SK-N-SH treated with all-trans-retinoic acid at 6 μM for 48 hours (cell line): ENCODE measurements around the gene NUB1.

ENCODE experiments used
- ATAC-seq: fragments of 200-7000 bp; cut with Tn5 transposase; 3 replicates; pipeline ENCODE4 v1.9.1; 2020; ENCODE audit warnings: mild to moderate bottlenecking, moderate library complexity
- ARNTL ChIP-seq: fragments of 450-650 bp; formaldehyde crosslinking; IDR thresholded peaks from 2 replicates; pipeline ENCODE4 v1.5.0; 2020; ENCODE audit warnings: low read depth, mild to moderate bottlenecking, moderate library complexity, borderline replicate concordance
- BACH2 ChIP-seq: fragments of 250-450 bp; sonication (Bioruptor Pico); IDR thresholded peaks from 2 replicates; pipeline ENCODE4 v1.9.0; 2021; ENCODE audit warnings: mild to moderate bottlenecking, borderline replicate concordance
- CSDC2 ChIP-seq: fragments of 250-450 bp; sonication (Bioruptor Pico); IDR thresholded peaks from 2 replicates; pipeline ENCODE4 v1.5.0; 2020; ENCODE audit warnings: mild to moderate bottlenecking, moderate library complexity
- CSRNP3 ChIP-seq: fragments of 250-450 bp; sonication (Bioruptor Pico); IDR thresholded peaks from 2 replicates; pipeline ENCODE4 v1.5.1; 2021; ENCODE audit warnings: mild to moderate bottlenecking, moderate library complexity
- ESRRG ChIP-seq: fragments of 250-450 bp; sonication (Bioruptor Pico); IDR thresholded peaks from 2 replicates; pipeline ENCODE4 v1.6.1; 2021; ENCODE audit warnings: mild to moderate bottlenecking
- ISL1 ChIP-seq: fragments of 250-450 bp; sonication (Bioruptor Pico); IDR thresholded peaks from 2 replicates; pipeline ENCODE4 v2.1.2; 2022; ENCODE audit warnings: mild to moderate bottlenecking, moderate library complexity
- OSR1 ChIP-seq: fragments of 250-450 bp; sonication (Bioruptor Pico); IDR thresholded peaks from 2 replicates; pipeline ENCODE4 v1.8.0; 2022; ENCODE audit warnings: moderate library complexity, mild to moderate bottlenecking, inconsistent platforms
- PPARA ChIP-seq: fragments of 250-450 bp; sonication (Bioruptor Pico); IDR thresholded peaks from 2 replicates; pipeline ENCODE4 v1.5.0; 2020; ENCODE audit warnings: mild to moderate bottlenecking, borderline replicate concordance
- RARB ChIP-seq: fragments of 250-450 bp; sonication (Bioruptor Pico); IDR thresholded peaks from 2 replicates; pipeline ENCODE4 v1.8.0; 2021; ENCODE audit warnings: mild to moderate bottlenecking, moderate library complexity
- SNAI2 ChIP-seq: fragments of 250-450 bp; sonication (Bioruptor Pico); IDR thresholded peaks from 2 replicates; pipeline ENCODE4 v1.5.0; 2020; ENCODE audit warnings: mild to moderate bottlenecking, moderate library complexity
- TCF4 ChIP-seq: fragments of 250-450 bp; sonication (Bioruptor Pico); IDR thresholded peaks from 2 replicates; pipeline ENCODE4 v1.8.0; 2021; ENCODE audit warnings: mild to moderate bottlenecking, moderate library complexity, borderline replicate concordance
- TOX ChIP-seq: fragments of 250-450 bp; sonication (Bioruptor Pico); IDR thresholded peaks from 2 replicates; pipeline ENCODE4 v1.8.0; 2021; ENCODE audit warnings: mild to moderate bottlenecking, moderate library complexity, borderline replicate concordance
- TSHZ2 ChIP-seq: fragments of 250-450 bp; sonication (Bioruptor Pico); IDR thresholded peaks from 2 replicates; pipeline ENCODE4 v1.5.0; 2020; ENCODE audit warnings: mild to moderate bottlenecking, moderate library complexity
- ZNF565 ChIP-seq: fragments of 450-650 bp; formaldehyde crosslinking; conservative IDR thresholded peaks from 2 replicates; pipeline ENCODE4 v1.5.0; 2020; ENCODE audit warnings: low read depth, mild to moderate bottlenecking, moderate library complexity
- ZNF70 ChIP-seq: fragments of 450-650 bp; formaldehyde crosslinking; IDR thresholded peaks from 2 replicates; pipeline ENCODE4 v1.5.0; 2020; ENCODE audit warnings: mild to moderate bottlenecking, moderate library complexity
- ZNF8 ChIP-seq: fragments of 450-650 bp; formaldehyde crosslinking; IDR thresholded peaks from 2 replicates; pipeline ENCODE4 v1.5.0; 2020; ENCODE audit warnings: mild to moderate bottlenecking, moderate library complexity
- TF ChIP-seq, protein P1 (sequence below): fragments of 250-450 bp; sonication (Bioruptor Pico); IDR thresholded peaks from 2 replicates; pipeline ENCODE4 v1.8.0; 2021; ENCODE audit warnings: low read depth, mild to moderate bottlenecking, moderate library complexity, borderline replicate concordance
- TF ChIP-seq, protein P2 (sequence below): fragments of 250-450 bp; sonication (Bioruptor Pico); IDR thresholded peaks from 2 replicates; pipeline ENCODE4 v1.8.0; 2020; ENCODE audit warnings: mild to moderate bottlenecking, moderate library complexity, borderline replicate concordance
- TF ChIP-seq, protein P3 (sequence below): fragments of 250-450 bp; sonication (Bioruptor Pico); IDR thresholded peaks from 2 replicates; pipeline ENCODE4 v1.5.1; 2020; ENCODE audit warnings: low read depth, mild to moderate bottlenecking, moderate library complexity

NUB1 gene

GRCh38 chr7:151391358-151391730, 49.7 kb downstream of the NUB1 start:
- no peak for ATAC-seq
- TF ChIP-seq, protein P1, sequence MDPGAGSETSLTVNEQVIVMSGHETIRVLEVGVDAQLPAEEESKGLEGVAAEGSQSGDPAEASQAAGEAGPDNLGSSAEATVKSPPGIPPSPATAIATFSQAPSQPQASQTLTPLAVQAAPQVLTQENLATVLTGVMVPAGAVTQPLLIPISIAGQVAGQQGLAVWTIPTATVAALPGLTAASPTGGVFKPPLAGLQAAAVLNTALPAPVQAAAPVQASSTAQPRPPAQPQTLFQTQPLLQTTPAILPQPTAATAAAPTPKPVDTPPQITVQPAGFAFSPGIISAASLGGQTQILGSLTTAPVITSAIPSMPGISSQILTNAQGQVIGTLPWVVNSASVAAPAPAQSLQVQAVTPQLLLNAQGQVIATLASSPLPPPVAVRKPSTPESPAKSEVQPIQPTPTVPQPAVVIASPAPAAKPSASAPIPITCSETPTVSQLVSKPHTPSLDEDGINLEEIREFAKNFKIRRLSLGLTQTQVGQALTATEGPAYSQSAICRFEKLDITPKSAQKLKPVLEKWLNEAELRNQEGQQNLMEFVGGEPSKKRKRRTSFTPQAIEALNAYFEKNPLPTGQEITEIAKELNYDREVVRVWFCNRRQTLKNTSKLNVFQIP, result no peak
- TF ChIP-seq ZNF8 (CRISPR knock-in tag) (no peak), TOX (CRISPR knock-in tag) (no peak), CSRNP3 (CRISPR knock-in tag) (no peak)

GRCh38 chr7:151392002-151392401, 50.4 kb downstream of the NUB1 start:
- ATAC-seq, result no peak
- TF ChIP-seq ARNTL (CRISPR knock-in tag) (no peak), PPARA (CRISPR knock-in tag) (no peak), OSR1 (CRISPR knock-in tag) (no peak), ESRRG (CRISPR knock-in tag) (no peak), ZNF8 (CRISPR knock-in tag) (no peak), ZNF565 (CRISPR knock-in tag) (no peak), BACH2 (CRISPR knock-in tag) (no peak), RARB (CRISPR knock-in tag) (no peak), TCF4 (no peak), CSDC2 (no peak), TOX (CRISPR knock-in tag) (no peak), TSHZ2 (CRISPR knock-in tag) (no peak), ZNF70 (CRISPR knock-in tag) (no peak), ISL1 (CRISPR knock-in tag) (no peak), SNAI2 (CRISPR knock-in tag) (no peak)
- TF ChIP-seq, protein P2, sequence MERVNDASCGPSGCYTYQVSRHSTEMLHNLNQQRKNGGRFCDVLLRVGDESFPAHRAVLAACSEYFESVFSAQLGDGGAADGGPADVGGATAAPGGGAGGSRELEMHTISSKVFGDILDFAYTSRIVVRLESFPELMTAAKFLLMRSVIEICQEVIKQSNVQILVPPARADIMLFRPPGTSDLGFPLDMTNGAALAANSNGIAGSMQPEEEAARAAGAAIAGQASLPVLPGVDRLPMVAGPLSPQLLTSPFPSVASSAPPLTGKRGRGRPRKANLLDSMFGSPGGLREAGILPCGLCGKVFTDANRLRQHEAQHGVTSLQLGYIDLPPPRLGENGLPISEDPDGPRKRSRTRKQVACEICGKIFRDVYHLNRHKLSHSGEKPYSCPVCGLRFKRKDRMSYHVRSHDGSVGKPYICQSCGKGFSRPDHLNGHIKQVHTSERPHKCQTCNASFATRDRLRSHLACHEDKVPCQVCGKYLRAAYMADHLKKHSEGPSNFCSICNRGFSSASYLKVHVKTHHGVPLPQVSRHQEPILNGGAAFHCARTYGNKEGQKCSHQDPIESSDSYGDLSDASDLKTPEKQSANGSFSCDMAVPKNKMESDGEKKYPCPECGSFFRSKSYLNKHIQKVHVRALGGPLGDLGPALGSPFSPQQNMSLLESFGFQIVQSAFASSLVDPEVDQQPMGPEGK (CRISPR knock-in tag), result no peak
- TF ChIP-seq, protein P1, result no peak
- TF ChIP-seq, protein P3, sequence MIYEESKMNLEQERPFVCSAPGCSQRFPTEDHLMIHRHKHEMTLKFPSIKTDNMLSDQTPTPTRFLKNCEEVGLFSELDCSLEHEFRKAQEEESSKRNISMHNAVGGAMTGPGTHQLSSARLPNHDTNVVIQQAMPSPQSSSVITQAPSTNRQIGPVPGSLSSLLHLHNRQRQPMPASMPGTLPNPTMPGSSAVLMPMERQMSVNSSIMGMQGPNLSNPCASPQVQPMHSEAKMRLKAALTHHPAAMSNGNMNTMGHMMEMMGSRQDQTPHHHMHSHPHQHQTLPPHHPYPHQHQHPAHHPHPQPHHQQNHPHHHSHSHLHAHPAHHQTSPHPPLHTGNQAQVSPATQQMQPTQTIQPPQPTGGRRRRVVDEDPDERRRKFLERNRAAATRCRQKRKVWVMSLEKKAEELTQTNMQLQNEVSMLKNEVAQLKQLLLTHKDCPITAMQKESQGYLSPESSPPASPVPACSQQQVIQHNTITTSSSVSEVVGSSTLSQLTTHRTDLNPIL (CRISPR knock-in tag), result no peak
- TF ChIP-seq, all 23 proteins: peak for 0

GRCh38 chr7:151392426-151392825, 50.8 kb downstream of the NUB1 start:
- ATAC-seq, result no peak
- TF ChIP-seq ZNF70 (CRISPR knock-in tag) (no peak), RARB (CRISPR knock-in tag) (no peak), TCF4 (no peak), BACH2 (CRISPR knock-in tag) (no peak), PPARA (CRISPR knock-in tag) (no peak), TSHZ2 (CRISPR knock-in tag) (no peak), ZNF8 (CRISPR knock-in tag) (no peak), OSR1 (CRISPR knock-in tag) (no peak), SNAI2 (CRISPR knock-in tag) (no peak)
- TF ChIP-seq, protein P1, result no peak
- TF ChIP-seq, protein P3 (CRISPR knock-in tag), result no peak
